ENCODE data around the gene HNRNPA0.

- TF ChIP-seq EP300 (IDR thresholded peaks at IDR 0.05; ENCODE audit: borderline replicate concordance) (no peak), MAX (IDR thresholded peaks at IDR 0.05) (no peak), RAD21 (IDR thresholded peaks at IDR 0.05; ENCODE audit: low read depth) (no peak), REST (IDR thresholded peaks at IDR 0.05; ENCODE audit: low read depth) (no peak)
Measured at GRCh38 chr5:137731176-137731575, 23.0 kb downstream of the HNRNPA0 start.
